Endometrial microvascular endothelial cells (primary cell): ENCODE results near the gene ITGA2. TPM values are rescaled to one million over a fixed set of nuclear protein-coding genes. Genes with fewer than 3 reads are reported as not detected.
"Not testable (repeated sequence)": the region's sequence is repeated elsewhere in the genome, so short reads cannot be mapped to it uniquely, and the experiment has no call there.

Source experiments
- in situ Hi-C: cut with HindIII; loops from 2 replicates; pipeline ENCODE4 v1.10.0; 2017; ENCODE audit warnings: low sequenced_read_pairs, low pct_unique_long_range_greater_than_20kb; ENCODE audit errors: inconsistent ontology term
- total RNA-seq: library from RNA; depleted of rRNA; stranded (reverse); fragments of >200 nt; gene quantifications from one replicate; pipeline ENCODE4 v1.2.3, GENCODE V29; 2015; ENCODE audit errors: inconsistent ontology term

The ITGA2 gene
- total RNA-seq, 1 donor from 2014 or later, result 69.9 TPM

DNA sequence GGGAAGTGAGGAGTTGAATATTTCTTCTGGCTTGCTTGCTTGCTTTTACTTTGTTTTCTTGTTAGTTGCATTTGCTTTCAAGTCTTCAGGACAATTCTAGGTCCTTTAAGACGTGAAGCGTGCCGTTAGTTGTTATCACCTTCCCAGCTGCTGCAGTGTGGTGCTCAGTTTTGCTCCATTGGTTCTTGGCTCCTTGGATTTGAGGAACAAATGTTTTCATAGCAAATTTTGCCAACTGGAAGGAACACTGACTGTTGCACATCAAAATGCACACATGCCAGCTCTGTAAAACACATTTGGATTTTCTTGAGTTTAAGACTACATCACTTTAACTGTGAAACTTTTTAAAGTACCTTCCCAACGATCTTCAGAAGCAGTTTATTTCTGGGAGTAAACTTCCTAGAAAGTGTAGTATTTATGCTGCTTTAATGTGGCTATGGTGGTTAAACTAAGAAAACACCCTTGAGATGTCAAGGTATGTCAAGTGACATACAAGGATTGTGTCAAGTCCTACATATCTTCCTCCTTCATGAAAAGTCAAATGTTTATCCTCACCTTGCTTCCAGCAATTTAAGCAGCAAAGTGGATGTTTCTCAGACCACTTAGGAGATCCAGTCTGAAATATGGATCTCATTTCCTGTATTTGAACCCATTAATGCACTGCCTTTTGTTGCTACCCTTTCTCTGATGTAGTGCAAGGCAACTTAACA, 95.5 kb downstream of the ITGA2 start:
- in situ Hi-C loops, result no loop called here

DNA sequence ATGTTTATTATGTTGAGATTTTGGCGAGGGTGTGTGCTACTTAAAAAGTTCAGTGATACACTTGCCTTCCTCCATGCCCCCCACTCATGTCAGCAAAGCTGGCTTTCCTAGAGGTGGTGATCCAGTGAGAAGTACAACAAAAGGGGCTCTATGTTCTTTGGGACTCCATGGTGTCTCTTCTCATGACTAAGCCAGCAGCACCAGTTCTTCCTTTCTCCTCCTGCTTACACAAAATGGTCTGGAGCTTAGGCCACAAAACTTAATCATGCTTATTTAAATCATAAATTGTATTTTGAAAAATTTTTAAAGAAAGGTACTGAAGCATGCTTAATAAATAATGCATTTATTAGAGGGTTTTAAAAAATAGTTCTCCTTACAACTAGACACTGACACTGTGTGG, 98.0 kb downstream of the ITGA2 start:
- in situ Hi-C loops, result no loop called here

DNA sequence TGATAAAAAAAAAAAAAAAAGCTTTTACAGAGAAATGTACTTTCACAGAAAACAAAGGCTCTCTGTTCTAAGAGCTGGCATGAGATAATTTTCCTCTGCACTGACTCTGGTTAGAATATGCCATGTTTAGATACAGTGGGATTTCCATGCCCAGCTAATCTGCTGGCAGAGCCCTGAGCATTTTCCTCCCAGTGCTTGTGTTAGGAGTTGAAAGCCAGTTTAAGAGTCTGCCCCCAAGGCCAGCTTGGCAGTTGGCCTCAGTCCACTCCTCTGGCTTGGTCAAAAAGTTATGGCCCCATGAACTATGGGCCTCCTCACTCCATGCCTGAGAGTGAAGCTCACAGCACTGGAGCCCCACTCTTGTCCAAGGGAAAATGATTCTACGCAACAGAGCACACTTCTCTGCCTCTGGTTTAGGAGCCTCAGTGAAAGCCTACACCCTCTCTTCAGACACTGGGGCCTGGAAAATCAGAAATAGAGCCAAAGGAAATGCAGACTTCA, 98.5 kb downstream of the ITGA2 start:
- in situ Hi-C loops, result no loop called here

DNA sequence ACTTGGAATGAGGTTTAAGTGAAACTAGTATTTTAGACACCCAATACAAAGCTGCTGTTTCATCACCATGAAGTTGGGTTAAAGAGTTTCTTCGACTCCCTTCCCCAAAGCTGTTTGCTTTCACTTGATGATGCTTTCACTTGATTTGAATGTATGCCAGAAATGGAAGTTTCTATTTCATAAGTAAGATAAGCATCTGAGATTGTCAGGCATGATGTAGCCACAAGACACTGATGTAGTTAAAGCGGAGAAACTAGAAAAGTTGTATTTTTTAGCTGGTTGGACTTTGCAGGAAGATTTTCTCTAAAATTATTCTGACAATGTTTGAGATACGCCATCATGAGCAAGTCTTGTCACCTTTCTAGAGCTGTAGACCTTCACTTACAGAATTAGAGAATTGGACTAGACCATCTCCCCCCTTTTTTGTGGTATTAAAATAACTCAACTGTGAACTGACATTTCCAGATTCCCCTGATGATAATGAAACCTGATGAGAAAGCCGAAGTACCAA, 100.4 kb downstream of the ITGA2 start:
- in situ Hi-C loops, result no loop called here

DNA sequence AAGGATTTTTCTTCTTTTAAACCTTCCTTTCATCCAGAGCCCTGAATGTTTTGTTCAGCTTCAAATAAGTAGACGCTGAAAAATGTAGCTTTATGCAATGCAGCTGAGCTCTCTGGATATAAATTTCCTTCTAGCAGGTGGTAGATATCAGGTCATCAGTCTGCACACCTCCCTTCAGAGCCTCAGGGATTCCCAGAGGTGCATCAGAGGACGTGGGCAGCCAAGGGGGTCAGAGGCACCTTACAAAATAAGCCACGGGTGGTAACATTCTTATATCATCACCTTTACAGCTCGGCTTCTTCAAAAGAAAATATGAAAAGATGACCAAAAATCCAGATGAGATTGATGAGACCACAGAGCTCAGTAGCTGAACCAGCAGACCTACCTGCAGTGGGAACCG, 101.1 kb downstream of the ITGA2 start:
- in situ Hi-C loops, result no loop called here

DNA sequence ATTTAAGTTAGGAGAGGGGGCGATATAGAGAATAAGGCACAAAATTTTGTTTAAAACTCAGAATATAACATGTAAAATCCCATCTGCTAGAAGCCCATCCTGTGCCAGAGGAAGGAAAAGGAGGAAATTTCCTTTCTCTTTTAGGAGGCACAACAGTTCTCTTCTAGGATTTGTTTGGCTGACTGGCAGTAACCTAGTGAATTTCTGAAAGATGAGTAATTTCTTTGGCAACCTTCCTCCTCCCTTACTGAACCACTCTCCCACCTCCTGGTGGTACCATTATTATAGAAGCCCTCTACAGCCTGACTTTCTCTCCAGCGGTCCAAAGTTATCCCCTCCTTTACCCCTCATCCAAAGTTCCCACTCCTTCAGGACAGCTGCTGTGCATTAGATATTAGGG, 102.1 kb downstream of the ITGA2 start:
- in situ Hi-C loops, result no loop called here

DNA sequence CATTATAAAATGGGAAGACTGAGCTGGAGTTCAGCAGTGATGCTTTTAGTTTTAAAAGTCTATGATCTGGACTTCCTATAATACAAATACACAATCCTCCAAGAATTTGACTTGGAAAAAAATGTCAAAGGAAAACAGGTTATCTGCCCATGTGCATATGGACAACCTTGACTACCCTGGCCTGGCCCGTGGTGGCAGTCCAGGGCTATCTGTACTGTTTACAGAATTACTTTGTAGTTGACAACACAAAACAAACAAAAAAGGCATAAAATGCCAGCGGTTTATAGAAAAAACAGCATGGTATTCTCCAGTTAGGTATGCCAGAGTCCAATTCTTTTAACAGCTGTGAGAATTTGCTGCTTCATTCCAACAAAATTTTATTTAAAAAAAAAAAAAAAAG, 103.1 kb downstream of the ITGA2 start:
- in situ Hi-C loops, result no loop called here

DNA sequence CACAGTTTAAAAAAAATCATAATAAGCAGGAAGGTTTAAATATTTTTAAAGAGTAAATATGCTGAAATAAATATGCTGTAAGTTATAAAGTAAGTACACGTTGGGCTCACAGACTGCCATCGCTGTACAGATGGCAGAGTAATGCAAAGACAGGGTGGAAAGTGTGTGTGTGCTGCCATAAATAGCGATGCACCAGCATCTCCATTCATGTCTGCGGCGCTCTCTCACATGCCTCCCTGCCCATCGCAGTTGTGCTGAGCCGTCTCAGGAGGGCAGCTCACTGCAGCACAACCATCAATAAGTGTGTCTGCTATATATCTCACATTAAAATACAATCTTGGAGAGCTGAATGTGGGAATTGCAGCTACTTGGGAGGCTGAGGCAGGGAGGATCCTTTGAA, 106.1 kb downstream of the ITGA2 start:
- in situ Hi-C loops, result no loop called here

DNA sequence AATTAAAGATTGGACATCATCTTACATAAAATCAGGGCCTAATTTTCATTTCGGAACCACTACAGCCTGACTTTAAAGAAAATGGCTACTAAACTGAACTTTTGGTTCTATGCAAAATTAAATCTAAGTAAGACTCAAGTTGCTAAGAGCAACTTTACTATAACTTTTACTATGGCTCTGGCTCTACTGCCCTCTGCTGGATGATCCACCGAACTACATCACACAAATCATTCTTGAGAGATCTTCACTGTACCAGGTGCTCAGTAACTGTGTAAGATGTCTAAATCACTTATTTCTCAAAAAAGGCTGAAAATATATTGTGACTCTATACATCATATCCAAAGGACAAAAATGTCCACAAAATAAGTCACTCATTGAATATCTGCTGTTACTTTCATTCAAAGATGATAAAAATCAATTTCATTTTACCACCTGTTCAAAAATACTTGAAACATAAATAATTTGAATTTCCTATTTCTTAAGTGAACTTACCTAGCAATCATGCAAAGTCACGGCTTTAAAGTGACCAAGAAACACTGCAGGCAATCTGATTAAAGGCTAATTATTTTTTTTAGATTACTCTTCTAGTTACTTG, 106.9 kb downstream of the ITGA2 start:
- in situ Hi-C loops, result no loop called here

DNA sequence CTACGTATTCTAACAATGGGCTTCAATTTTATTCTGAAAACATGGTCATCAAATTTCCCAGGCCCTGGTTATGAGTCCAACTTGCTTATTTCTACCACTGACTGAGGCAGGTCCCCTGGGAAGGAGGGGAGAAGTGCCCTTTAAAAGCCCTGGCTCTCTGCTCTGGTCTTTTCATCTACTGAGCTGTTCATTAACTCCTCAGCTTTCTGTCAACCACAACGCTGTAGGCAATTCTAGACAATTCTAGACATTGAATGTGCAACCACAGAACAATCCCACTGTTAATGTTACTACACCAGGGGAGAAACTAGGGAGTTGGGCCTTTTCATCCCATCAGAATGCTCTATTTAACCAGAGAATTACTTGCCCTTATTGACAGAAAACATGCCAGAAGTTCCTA, 110.4 kb downstream of the ITGA2 start:
- in situ Hi-C loops, result no loop called here

DNA sequence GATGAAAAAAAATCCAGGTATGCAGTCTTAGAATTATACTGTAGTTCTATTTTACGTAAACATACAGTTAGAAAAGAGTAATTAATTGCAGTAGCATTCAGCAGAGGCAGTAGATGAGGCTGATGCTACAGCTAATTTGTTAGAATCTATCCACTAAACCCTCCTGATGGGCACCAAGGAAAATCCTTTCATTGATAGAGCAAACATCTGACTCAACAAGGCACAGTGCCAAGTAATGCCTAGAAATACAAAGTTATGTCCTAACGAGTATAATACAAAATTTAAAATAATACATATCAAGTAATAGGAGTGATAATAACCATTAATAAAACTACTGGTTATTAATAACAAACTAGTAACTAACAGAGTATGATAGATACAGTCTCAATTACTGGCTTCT, 111.5 kb downstream of the ITGA2 start:
- in situ Hi-C loops, result no loop called here

DNA sequence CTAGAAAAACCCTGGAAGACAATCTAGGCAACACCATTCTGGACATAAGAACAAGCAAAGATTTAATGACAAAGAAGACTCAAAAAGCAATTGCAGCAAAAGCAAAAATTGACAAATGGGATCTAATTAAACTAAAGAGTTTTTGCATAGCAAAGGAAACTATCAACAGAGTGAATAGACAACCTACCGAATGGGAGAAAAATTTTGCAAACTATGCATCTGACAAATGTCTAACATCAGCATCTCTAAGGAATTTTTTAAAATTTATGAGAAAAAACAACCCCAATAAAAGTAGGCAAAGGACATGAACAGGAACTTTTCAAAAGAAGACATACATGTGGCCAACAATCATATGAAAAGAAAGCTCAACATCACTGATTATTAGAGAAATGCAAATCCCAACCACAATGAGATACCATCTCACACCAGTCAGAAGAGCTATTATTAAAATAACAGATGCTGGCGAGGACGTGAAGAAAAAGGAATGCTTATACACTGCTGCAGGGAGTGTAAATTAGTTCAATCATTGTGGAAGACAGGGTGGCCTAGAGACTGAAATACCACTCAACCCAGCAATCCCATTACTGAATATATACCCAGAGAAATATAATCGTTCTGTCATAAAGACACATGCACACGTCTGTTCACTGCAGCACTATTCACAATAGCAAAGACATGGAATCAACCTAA, 116.6 kb downstream of the ITGA2 start:
- in situ Hi-C loops, result no loop called here

DNA sequence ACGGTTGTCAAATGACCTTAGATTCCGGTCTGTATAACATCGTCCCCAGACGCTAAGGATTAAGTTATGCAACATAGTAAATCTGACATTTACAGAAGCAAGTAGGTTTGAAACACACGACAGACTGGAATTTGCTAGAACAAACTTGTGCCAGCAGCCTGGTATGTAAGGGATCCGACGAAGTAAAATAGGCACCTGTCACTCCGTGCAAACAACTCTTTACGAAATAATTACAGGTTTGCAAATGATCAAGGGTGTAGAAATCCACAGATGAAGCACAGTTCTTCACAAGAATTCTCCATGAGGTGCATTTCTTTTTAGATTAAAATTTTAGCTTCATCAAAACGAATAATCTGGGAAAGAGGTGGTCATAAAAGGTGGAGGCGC, 119.9 kb downstream of the ITGA2 start:
- in situ Hi-C loops, result no loop called here

DNA sequence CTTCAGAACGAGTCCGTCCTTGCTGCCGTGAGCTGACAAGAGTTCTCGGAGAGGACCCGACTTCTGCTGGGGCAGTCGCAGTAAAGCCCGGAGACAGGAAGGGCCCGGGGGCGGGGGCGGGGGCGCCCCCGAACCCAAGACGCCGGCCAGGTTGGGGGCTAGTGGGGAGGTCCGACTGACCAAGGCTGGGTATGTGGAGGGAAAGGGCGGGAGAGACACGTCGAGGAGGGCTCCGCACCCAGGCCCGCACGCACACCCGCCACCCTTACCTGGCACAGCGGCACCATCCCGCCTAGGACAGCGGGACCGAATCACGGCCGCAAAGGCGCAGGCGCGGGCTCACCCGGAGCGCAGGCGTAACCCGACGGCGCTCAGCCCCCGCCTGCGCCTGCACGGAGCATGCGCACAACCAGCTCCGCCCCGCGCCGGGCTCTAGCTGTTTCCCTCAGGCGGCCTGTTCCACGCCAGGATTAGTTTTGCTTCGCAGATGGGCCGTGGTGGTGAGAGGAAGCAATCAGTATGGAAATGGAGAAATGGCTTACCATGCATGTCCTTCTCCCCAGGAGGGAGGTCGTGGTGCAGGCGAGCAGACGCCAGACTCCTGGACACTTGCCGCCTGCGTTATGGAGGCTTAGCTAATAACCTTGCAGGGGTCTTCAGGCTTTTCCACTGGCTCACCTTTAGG, 120.4 kb downstream of the ITGA2 start, which contains the start of gene MOCS2:
TSS of gene MOCS2 (minus strand) at position 315 of the 685 bp plus-strand sequence. CDS start 2,583 bp downstream, outside the sequence.
- in situ Hi-C loops, result no loop called here

DNA sequence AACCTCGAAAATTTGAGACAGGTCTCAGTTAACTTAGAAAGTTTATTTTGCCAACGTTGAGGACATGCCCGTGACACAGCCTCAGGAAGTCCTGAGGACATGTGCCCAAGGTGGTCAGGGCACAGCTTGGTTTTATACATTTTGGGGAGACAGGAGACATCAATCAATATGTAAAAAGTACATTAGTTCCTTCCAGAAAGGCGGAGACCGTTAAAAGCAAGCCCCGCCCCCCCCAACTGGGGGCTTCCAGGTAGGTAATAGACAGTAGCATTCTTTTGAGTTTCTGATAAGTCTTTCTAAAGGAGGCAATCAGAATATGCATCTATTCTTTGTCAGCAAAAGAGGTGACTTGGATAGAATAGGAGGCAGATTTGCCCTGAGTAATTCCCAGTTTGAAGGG, 121.0 kb downstream of the ITGA2 start:
- in situ Hi-C loops, result no loop called here

DNA sequence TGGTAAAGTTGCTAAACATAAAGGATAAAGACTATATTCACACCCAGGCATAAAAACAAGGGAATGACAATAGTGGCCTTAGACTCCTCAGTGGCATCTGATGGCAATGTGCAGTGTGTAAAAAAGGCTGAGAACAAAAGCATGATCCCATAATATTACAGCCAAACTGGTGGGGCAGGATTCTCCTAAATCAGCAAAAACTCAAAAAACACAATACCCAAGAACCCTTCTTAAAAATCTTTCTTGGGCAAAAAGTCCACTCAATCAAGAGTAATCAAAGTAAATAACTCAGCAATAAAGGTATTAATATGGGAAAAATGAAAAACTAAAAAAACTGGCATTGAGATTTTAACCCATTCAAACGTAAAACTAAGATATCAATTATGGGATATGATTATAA, 122.0 kb downstream of the ITGA2 start:
- in situ Hi-C loops, result no loop called here

DNA sequence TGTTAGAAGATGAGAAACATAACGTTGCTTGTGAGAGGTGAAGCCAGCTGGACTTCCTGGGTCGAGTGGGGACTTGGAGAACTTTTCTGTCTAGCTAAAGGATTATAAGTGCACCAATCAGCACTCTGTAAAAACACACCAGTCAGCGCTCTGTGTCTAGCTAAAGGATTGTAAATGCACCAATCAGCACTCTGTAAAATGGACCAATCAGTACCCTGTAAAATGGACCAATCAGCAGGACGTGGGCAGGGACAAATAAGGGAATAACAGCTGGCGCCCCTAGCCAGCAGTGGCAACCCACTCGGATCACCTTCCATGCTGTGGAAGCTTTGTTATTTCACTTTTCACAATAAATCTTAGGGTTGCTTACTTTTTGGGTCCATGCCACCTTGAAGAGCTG, 123.2 kb downstream of the ITGA2 start:
- in situ Hi-C loops, result not testable (repeated sequence)

DNA sequence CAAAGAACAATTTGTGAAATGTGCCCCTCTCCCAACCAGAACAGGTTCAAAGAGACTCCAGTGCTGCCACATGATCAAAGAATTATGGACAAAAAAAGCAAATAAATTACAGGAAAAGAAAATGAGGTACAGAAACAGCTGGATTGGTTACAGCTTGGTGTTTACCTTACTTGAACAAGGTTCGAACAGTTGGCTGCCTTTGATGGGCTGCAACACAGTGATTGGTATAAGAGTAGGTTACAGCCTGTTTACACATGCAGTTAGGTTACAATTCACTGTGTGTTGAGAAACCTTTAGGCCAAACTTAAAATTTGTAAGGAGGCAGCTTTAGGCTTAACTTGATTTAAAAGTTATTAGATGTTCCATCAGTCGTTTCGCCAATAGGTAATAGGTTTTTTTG, 123.8 kb downstream of the ITGA2 start:
- in situ Hi-C loops, result no loop called here

DNA sequence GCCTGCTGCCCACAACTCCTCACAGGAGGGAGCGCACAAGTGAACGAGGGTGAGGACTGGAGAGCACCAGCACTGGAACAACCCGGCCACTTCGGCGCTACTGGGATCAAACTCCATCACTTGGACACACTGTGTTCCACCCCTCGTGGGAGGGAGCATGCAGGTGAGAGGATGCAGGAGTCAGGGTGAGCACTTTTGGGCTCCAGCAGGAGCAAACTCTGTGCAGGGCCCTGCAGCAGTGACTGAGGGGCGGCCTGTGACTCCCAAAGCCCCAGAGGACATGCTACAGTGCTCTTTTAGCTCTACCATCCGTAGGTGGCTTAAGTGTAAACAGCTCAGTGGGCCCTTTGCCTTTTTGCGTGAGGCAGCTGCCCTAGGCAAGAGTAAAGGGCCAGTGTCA, 124.8 kb downstream of the ITGA2 start:
- in situ Hi-C loops, result no loop called here
